Activated CD4-positive, alpha-beta memory T cell treated with anti-CD3 and anti-CD28 coated beads, Interleukin-2, amount 10 ng/mL, durations not matched to agents 7 days and 5 days (primary cell): ENCODE results near the gene YIF1A. TPM values are rescaled to one million over a fixed set of nuclear protein-coding genes. Genes with fewer than 3 reads are reported as not detected.
A peak's percentile ranks its signal among the peaks of the same experiment; 100 is the strongest.

ENCODE experiments used
- CTCF ChIA-PET: fragments of 350-600 bp; sonication (Branson Sonifier 250); formaldehyde crosslinking; loops from one replicate; lab custom pipeline; 2021; ENCODE audit warnings: antibody characterized with exemption, inconsistent platforms; lab: Charles Lee
- POLR2A ChIA-PET: fragments of 350-600 bp; sonication (Branson Sonifier 250); formaldehyde crosslinking; loops from one replicate; lab custom pipeline; 2021; ENCODE audit warnings: antibody characterized with exemption; lab: Charles Lee
- DNase-seq: peaks from one replicate; pipeline ENCODE4 v3.0.0-alpha.2; 2020
- H3K27ac Mint-ChIP-seq: one replicate; pipeline ENCODE4 v1.8.0; 2021; ENCODE audit warnings: mild to moderate bottlenecking, mixed read lengths
- H3K27me3 Mint-ChIP-seq: one replicate; pipeline ENCODE4 v1.8.0; 2021; ENCODE audit warnings: mixed read lengths
- H3K36me3 Mint-ChIP-seq: one replicate; pipeline ENCODE4 v1.8.0; 2021; ENCODE audit warnings: low read depth, mixed read lengths
- H3K4me1 Mint-ChIP-seq: one replicate; pipeline ENCODE4 v1.8.0; 2021; ENCODE audit warnings: mixed read lengths
- H3K4me3 Mint-ChIP-seq: one replicate; pipeline ENCODE4 v1.8.0; 2021; ENCODE audit warnings: mild to moderate bottlenecking, mixed read lengths
- H3K9me3 Mint-ChIP-seq: one replicate; pipeline ENCODE4 v1.8.0; 2021; ENCODE audit warnings: mixed read lengths
- total RNA-seq, 2 experiments: library from RNA; stranded (reverse); gene quantifications; one replicate each; pipeline ENCODE4 v1.2.3, GENCODE V29; 2021

YIF1A gene
- total RNA-seq, 2 experiments from 2014 or later = 49.5 to 52.5 TPM

DNA sequence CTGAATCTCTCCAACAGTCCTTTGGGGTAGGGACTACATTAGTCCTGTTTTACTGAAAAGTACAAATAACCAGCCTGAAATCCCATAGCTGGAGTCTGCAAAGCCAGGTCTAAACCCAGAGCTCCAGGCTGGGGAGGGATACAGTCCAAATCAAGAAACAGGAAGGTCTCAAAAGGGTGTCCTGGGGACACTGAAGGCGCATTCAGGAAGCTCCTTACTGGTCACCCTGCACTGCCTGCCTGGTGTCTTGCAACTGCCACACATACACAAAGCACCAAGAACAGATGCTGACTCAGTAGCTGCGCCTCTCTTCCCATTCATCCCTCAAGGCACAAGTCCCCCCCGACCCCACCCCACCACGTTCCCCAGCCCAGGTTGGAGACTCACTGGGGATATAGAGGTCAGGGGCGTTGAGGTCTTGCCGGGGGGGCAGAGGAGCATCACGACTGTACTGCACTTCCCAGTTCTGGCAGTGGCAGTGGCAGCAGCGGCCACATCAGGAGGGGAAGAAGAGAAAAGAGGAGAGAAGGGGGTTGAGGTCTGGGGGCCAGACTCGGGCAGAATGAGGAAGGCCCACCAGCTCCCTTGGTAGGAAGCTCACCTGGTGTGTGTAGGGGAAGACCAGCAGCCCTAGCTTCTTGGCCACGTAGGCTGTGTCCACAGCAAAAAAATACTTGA lies 1.6 kb downstream of the YIF1A start:
- peak overlapping the region; percentile 10 for H3K27ac Mint-ChIP-seq
- ChIA-PET CTCF (interaction anchor here (1.2 to 3.8 kb wide), 3 partner anchors 20 to 85 kb away, joined by 3 to 33 read pairs (median 3); no protein-coding TSS in a partner anchor), POLR2A (interaction anchor here (1.6 to 4.4 kb wide), 5 partner anchors 8 to 67 kb away, joined by 3 to 28 read pairs (median 17); partner anchors contain the start of genes CNIH2 and RAB1B)
- H3K27me3 Mint-ChIP-seq = peaks cover 14% of the 10 kb centered on the region
- peak overlapping the region; percentile 64 for H3K4me3 Mint-ChIP-seq
- peaks cover 47% of the 10 kb centered on the region for H3K4me1 Mint-ChIP-seq
- no peak for DNase-seq
- no peaks in the 10 kb centered on the region for H3K36me3 Mint-ChIP-seq
- no peaks in the 10 kb centered on the region for H3K9me3 Mint-ChIP-seq

DNA sequence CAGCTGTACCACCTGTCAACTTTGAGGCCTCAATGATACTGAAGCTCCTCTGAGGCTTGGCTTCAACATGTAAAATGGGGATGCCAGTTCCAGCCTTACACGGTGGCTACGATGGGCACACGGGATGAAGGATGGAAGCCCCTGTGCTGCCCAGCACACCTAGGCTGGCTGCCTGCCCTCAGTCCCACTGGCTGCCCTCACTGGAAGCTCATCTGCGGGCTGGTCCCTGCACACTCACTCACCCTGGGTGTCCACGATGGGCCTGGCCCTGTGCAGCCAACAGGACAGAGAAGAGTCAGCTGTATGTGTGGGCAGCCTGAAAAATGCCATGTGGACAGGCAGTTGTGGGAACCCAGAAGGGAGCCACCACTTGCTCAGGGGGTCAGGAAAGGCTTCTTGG lies 2.2 kb downstream of the YIF1A start:
- H3K4me1 Mint-ChIP-seq = peaks cover 52% of the 10 kb centered on the region
- ChIA-PET POLR2A (interaction anchor here (1.6 kb wide), 1 partner anchor 11 kb away, joined by 3 read pairs; no protein-coding TSS in a partner anchor), CTCF (interaction anchor here (1.2 to 3.8 kb wide), 2 partner anchors 25 to 86 kb away, joined by 3 to 33 read pairs; no protein-coding TSS in a partner anchor)
- H3K9me3 Mint-ChIP-seq = no peaks in the 10 kb centered on the region
- peaks cover 14% of the 10 kb centered on the region for H3K27me3 Mint-ChIP-seq
- DNase-seq = no peak
- H3K36me3 Mint-ChIP-seq = no peaks in the 10 kb centered on the region
- peak overlapping the region; percentile 45 for H3K4me3 Mint-ChIP-seq
- no peak overlapping the region for H3K27ac Mint-ChIP-seq

DNA sequence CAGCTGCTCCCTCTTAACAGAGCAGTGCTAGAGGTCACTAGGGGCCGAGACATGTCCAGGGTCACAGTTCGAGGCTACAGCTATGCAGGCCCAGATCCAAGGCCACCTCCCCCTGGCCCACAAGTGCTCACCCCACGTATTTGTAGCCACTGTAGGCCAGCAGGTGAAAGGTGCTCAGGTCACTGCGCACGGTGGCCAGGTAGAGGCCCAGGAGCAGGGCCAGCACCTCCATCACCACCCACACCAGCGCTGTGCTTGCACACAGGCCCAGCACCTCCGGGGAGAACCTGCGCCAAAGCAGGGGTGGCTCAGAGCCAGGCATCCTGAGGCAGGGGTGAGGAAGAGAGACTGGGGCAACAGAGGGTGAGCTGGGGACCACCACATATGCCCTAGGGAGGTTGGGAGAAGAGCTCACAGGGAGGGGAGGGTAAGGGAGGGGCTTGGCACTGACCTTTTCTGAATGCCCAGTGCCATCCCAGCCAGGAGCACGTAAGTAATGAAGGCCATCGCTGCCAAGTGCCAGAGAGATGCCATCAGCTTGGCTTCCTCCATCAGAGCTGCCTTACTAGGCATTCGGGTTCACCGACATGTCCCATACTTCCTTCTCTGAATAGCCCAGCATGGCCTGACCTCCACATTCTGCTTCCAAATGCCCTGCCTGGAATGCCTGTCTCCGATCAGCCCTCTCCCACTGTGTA lies 3.5 kb downstream of the YIF1A start:
- Mint-ChIP-seq H3K27me3 (peaks cover 8% of the 10 kb centered on the region), H3K4me1 (peaks cover 54% of the 10 kb centered on the region), H3K9me3 (no peaks in the 10 kb centered on the region), H3K4me3 (no peak overlapping the region), H3K36me3 (no peaks in the 10 kb centered on the region), H3K27ac (no peak overlapping the region)
- no peak for DNase-seq
- ChIA-PET CTCF (no interaction called here), POLR2A (no interaction called here)

DNA sequence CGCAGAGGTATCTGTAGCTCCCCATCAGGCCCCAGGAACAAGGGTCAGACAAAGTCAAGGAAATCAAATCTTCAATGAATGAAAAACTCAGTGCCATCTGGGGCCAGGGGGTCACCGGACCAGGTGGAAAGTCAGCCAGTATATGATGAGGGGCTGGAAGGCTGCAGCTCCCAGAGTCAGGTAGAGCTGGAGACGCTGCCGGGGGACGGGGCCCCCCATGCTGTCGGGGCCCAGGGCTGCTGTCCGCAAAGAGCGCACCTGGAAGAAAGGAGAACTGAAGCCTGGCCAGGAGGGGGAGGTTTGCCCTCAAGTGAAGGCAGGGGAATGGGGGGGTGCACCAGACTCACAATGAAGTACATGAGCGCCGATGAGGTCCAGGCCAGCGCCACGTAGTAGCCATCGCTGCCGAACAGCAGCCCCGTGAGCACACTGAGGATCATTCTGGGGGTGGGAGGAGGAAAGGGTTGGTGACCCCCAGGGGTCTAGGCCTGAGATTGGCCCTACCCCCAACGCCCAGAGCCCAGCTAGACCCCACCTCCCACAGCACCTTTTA lies 4.3 kb downstream of the YIF1A start:
- Mint-ChIP-seq H3K4me1 (peaks cover 47% of the 10 kb centered on the region), H3K9me3 (no peaks in the 10 kb centered on the region), H3K27ac (no peak overlapping the region), H3K27me3 (peaks cover 7% of the 10 kb centered on the region), H3K4me3 (no peak overlapping the region), H3K36me3 (no peaks in the 10 kb centered on the region)
- CTCF ChIA-PET = interaction anchor here (0.7 to 4.6 kb wide), 2 partner anchors 15 to 925 kb away, joined by 3 to 44 read pairs; partner anchors contain the start of gene RAB1B
- no peak for DNase-seq
- POLR2A ChIA-PET = no interaction called here

DNA sequence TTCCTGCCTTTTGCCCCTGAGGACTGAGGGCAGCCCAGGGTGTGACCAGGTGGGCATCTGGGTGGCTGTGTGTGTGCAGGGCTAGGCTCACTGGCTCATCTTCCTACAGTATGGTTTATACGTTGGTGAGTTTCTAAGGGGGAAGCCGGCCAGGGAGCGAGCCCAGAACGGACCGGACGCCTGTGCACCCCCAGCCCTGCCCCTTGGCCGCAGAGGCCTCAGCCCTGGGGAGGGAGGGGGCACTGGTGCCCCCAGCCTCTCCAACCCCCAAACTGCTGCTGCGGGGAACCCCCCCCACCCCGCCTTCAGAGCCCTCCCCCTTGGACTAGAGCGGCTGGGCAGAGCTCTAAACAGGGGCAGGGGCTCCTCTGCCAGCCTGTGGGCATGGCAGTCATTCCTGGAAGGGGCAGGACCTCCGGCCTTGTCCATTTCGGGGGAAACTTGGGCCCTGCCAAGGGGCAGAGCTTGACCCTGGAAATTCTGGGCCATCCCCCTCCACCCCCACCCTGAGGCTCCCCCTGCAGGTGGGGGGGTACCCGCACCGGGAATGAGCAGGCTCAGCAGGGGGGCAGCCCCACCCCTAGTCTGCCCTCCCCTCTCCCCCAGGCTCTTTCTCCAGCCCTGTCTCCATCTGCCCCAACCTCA lies 5.4 kb downstream of the YIF1A start:
- no peak overlapping the region for H3K27ac Mint-ChIP-seq
- ChIA-PET POLR2A (interaction anchor here (5.5 kb wide), 1 partner anchor 14 kb away, joined by 78 read pairs; the partner anchor contains the start of gene RAB1B), CTCF (interaction anchor here (0.6 to 4.6 kb wide), 5 partner anchors 14 to 230 kb away, joined by 4 to 44 read pairs (median 4); partner anchors contain the start of gene RAB1B)
- peaks cover 48% of the 10 kb centered on the region for H3K4me1 Mint-ChIP-seq
- H3K27me3 Mint-ChIP-seq = peaks cover 15% of the 10 kb centered on the region
- no peak for DNase-seq
- H3K9me3 Mint-ChIP-seq = no peaks in the 10 kb centered on the region
- H3K36me3 Mint-ChIP-seq = no peaks in the 10 kb centered on the region
- H3K4me3 Mint-ChIP-seq = no peak overlapping the region

DNA sequence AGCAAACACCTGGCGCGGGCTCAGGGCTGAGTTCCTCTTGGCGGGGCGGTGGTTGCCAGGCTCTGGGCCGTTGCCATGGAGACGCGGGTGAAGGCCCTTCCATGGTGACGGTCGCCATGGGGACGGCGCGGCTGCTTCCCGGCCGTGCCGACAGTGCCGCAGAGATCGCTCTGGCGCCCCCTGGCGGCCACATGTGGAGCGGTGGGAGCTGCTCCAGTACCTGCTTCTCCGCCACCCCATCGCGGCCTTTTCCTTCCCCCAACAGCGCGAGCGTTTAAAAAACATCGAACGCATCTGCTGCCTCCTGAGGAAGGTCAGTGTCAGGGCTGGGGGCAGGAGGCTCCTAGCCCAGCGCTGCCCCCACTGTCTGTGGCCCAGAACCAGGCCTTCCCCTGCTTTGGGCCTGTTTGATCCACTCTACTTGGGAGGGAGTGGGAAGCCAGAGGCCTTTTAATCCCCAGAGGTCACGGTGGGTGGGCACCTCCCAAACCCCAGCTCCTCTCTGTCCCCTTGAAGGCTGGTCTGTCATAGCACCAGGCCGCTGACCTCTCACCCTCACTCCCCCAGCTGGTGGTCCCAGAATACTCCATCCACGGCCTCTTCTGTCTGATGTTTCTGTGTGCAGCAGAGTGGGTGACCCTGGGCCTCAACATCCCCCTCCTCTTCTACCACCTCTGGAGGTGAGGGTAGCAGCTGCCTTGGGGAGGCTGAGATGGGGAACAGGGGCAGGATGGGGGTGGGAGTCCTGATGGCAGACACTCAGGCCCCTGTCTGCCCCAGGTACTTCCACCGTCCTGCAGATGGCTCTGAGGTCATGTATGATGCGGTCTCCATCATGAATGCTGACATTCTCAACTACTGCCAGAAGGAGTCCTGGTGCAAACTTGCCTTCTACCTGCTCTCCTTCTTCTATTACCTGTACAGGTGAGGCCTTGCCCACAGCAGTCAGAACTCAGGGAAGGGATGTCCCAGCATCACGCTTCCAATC lies 6.2 kb downstream of the YIF1A start:
- H3K36me3 Mint-ChIP-seq = no peaks in the 10 kb centered on the region
- H3K27me3 Mint-ChIP-seq = peaks cover 16% of the 10 kb centered on the region
- peak overlapping the region; percentile 58 for H3K27ac Mint-ChIP-seq
- CTCF ChIA-PET = interaction anchor here (0.6 to 4.6 kb wide), 8 partner anchors 13 to 229 kb away, joined by 3 to 44 read pairs (median 4); partner anchors contain the start of gene RAB1B
- DNase-seq = peak; percentile 99
- no peaks in the 10 kb centered on the region for H3K9me3 Mint-ChIP-seq
- POLR2A ChIA-PET = interaction anchor here (0.7 to 5.5 kb wide), 4 partner anchors 13 to 139 kb away, joined by 3 to 78 read pairs (median 4); partner anchors contain the start of gene RAB1B
- H3K4me1 Mint-ChIP-seq = peaks cover 43% of the 10 kb centered on the region
- H3K4me3 Mint-ChIP-seq = no peak overlapping the region

DNA sequence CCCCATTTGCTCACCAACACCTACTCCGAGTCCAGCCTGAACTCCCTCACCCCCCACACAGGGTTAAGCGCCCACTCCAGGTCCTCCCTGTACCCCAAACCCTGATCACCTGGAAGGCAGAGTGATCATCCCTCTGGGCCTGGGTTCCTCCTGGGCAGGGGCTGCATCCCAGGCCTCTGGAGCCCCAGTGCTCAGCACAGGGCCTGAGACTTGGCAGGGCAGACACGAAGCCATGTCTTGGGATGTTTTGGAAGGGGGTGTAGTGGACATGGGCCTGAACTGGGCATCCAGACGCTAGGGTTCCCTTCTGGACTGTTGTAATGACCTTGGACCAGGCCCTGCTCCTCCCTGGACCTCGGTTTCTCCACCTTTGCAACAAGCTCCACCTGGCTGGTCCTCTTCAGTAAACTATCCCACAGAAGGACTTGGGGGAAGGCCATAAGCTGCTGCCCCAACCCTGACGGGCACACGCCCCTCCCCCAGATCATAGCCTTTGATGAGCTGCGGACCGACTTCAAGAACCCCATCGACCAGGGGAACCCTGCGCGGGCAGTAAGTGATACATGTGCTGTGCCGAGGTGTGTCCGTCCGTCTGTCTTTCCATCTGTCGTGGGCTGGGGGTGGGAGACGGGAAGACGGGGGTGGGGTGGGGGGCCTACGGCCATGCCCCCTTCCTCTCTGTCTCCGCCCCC lies 7.0 kb downstream of the YIF1A start:
- no peak overlapping the region for H3K27ac Mint-ChIP-seq
- peaks cover 3% of the 10 kb centered on the region for H3K36me3 Mint-ChIP-seq
- CTCF ChIA-PET = interaction anchor here (1.3 to 4.6 kb wide), 3 partner anchors 12 to 104 kb away, joined by 4 to 44 read pairs (median 13); partner anchors contain the start of gene RAB1B
- H3K4me1 Mint-ChIP-seq = peaks cover 41% of the 10 kb centered on the region
- DNase-seq = no peak
- H3K9me3 Mint-ChIP-seq = no peaks in the 10 kb centered on the region
- POLR2A ChIA-PET = interaction anchor here (0.7 to 5.5 kb wide), 5 partner anchors 12 to 140 kb away, joined by 3 to 78 read pairs (median 5); partner anchors contain the start of gene RAB1B
- no peak overlapping the region for H3K4me3 Mint-ChIP-seq
- peaks cover 16% of the 10 kb centered on the region for H3K27me3 Mint-ChIP-seq

DNA sequence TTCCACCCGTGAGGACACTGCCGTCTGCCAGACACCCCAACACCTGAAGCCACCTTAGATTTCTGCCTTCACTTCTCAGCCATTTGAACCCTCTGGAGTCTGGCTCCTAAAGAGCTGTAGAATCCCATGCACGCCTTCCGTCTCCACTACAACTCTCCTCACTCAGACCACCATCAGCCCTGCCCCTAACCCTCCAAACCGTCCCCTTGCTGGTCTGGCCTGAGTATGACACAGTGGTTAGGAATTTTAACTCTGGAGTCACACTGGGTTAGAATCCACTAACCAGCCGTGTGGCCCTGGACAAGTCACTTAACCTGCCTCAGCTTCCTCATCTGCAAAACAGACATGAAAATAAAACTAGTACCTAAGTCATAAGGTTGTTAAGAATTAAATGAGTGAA lies 7.9 kb downstream of the YIF1A start:
- no peak overlapping the region for H3K27ac Mint-ChIP-seq
- no peak for DNase-seq
- POLR2A ChIA-PET = interaction anchor here (1.7 to 5.5 kb wide), 4 partner anchors 8 to 32 kb away, joined by 5 to 78 read pairs (median 11); partner anchors contain the start of genes RAB1B and YIF1A

DNA sequence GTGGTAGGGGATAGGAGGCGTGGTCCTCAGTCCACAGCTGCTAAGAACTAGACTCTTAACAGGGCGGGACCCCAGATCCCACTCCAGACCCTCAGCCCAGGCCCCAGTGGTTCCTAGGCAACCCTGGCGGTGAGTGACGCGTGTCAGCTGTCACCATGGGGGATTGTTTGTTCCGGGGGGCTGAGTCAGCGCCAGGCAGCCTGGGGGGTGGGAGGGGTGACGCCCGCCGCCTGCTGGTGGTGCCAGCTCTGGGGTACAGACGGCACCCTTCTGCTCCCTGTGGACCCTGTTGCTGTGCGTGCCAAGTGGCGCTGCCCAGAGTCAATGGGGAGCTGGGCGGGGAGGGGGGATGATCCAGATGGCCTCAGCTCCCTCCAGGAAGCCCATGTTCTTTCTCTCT lies 8.5 kb downstream of the YIF1A start:
- POLR2A ChIA-PET = interaction anchor here (1.7 to 5.5 kb wide), 4 partner anchors 8 to 33 kb away, joined by 5 to 78 read pairs (median 11); partner anchors contain the start of genes RAB1B and YIF1A
- H3K36me3 Mint-ChIP-seq = peaks cover 8% of the 10 kb centered on the region
- peaks cover 38% of the 10 kb centered on the region for H3K4me1 Mint-ChIP-seq
- no peaks in the 10 kb centered on the region for H3K9me3 Mint-ChIP-seq
- DNase-seq = no peak
- peaks cover 16% of the 10 kb centered on the region for H3K27me3 Mint-ChIP-seq
- no peak overlapping the region for H3K4me3 Mint-ChIP-seq
- no peak overlapping the region for H3K27ac Mint-ChIP-seq
- CTCF ChIA-PET = interaction anchor here (1.0 to 4.6 kb wide), 3 partner anchors 9 to 21 kb away, joined by 3 to 44 read pairs (median 5); partner anchors contain the start of genes RAB1B and YIF1A

More for the DNA sequence above, 7.9 kb downstream of the YIF1A start:
- Mint-ChIP-seq H3K27me3 (peaks cover 16% of the 10 kb centered on the region), H3K4me1 (peaks cover 38% of the 10 kb centered on the region), H3K4me3 (no peak overlapping the region), H3K36me3 (peaks cover 5% of the 10 kb centered on the region), H3K9me3 (no peaks in the 10 kb centered on the region)
- CTCF ChIA-PET = interaction anchor here (1.0 to 4.6 kb wide), 3 partner anchors 8 to 21 kb away, joined by 3 to 44 read pairs (median 5); partner anchors contain the start of genes RAB1B and YIF1A

DNA sequence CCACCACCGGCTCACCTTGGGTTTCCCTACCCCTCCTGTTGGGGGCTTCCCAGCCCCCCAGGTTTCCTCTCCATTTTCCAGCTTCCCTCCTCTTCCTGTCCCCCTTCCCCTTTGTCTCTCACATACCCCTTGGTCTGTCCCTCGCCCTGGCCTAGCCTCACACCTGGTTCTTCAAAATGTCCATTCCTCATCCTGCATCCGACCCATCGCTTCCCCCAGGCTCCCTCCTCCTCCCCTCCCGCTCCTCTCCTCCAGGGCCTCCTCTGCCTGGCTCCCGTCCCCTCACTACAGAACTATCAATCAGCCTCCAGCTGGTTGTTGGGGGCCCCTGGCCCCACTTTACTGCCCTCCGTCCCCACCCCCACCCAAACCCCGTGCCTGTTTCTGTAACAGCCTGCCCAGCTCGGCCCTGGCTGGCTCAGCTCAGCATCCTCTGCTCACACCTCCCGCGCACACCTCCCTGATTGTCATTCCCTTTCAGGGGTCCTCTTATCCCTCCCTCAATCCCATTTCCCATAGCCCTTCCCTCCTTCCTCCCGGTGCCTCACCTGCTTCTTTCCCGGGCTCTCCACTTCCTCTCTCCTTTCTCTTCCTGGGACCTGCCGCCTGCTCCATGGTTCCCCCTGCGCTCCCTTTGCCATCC lies 9.7 kb downstream of the YIF1A start:
- Mint-ChIP-seq H3K36me3 (peaks cover 13% of the 10 kb centered on the region), H3K27me3 (peaks cover 16% of the 10 kb centered on the region), H3K9me3 (no peaks in the 10 kb centered on the region), H3K4me3 (no peak overlapping the region), H3K4me1 (peaks cover 39% of the 10 kb centered on the region), H3K27ac (no peak overlapping the region)
- POLR2A ChIA-PET = interaction anchor here (1.2 to 5.5 kb wide), 4 partner anchors 9 to 21 kb away, joined by 3 to 78 read pairs (median 12); partner anchors contain the start of genes RAB1B and YIF1A
- CTCF ChIA-PET = interaction anchor here (0.7 kb wide), 1 partner anchor 257 kb away, joined by 4 read pairs; no protein-coding TSS in a partner anchor
- no peak for DNase-seq
